Forelimb muscle (tissue), 1 donor: Measurements from ENCODE around the gene ANKRD40. TPM values are rescaled to one million over a fixed set of nuclear protein-coding genes. Genes with fewer than 3 reads are reported as not detected.

Source experiments
- DNase-seq: peaks from one replicate; pipeline ENCODE4 v3.0.0-alpha.2; 2013; ENCODE audit warnings: low read depth
- polyA plus RNA-seq: library from polyadenylated mRNA; unstranded; fragments of 120-200 nt; gene quantifications from one replicate; pipeline ENCODE4 v1.2.1, GENCODE V29; 2013; ENCODE audit not compliant: insufficient read length

Gene ANKRD40
- polyA plus RNA-seq, 1 donor = 44.4 TPM

GRCh38 chr17:50668025-50668837, 39.5 kb downstream of the ANKRD40 start:
- no peak for DNase-seq

GRCh38 chr17:50667259-50668024, 40.3 kb downstream of the ANKRD40 start:
- DNase-seq = no peak

GRCh38 chr17:50666316-50666715, 41.4 kb downstream of the ANKRD40 start:
- no peak for DNase-seq

- no peak for DNase-seq
Observed at GRCh38 chr17:50665838-50666237, 41.9 kb downstream of the ANKRD40 start.

- DNase-seq = no peak
Observed at GRCh38 chr17:50664788-50665458, 42.8 kb downstream of the ANKRD40 start.

GRCh38 chr17:50663812-50664374, 43.8 kb downstream of the ANKRD40 start:
- DNase-seq = no peak

GRCh38 chr17:50662632-50663225, 45.0 kb downstream of the ANKRD40 start:
- no peak for DNase-seq

GRCh38 chr17:50661795-50662391, 45.8 kb downstream of the ANKRD40 start:
- no peak for DNase-seq

GRCh38 chr17:50661348-50661747, 46.4 kb downstream of the ANKRD40 start:
- no peak for DNase-seq

GRCh38 chr17:50660887-50661345, 46.8 kb downstream of the ANKRD40 start:
- no peak for DNase-seq

- DNase-seq = no peak
Observed at GRCh38 chr17:50660042-50660886, 47.5 kb downstream of the ANKRD40 start.

GRCh38 chr17:50659179-50659578, 48.5 kb downstream of the ANKRD40 start:
- DNase-seq = no peak

- DNase-seq = no peak
Observed at GRCh38 chr17:50658616-50659015, 49.1 kb downstream of the ANKRD40 start.

- no peak for DNase-seq
Observed at GRCh38 chr17:50657627-50658026, 50.1 kb downstream of the ANKRD40 start.

- DNase-seq = no peak
Observed at GRCh38 chr17:50657054-50657453, 50.7 kb downstream of the ANKRD40 start.

- DNase-seq = no peak
Observed at GRCh38 chr17:50656509-50656908, 51.2 kb downstream of the ANKRD40 start.

- no peak for DNase-seq
Observed at GRCh38 chr17:50653738-50654137, 54.0 kb downstream of the ANKRD40 start.

- no peak for DNase-seq
Observed at GRCh38 chr17:50651661-50652060, 56.1 kb downstream of the ANKRD40 start.

GRCh38 chr17:50649042-50649908, 58.4 kb downstream of the ANKRD40 start:
- DNase-seq = no peak
